Stimulated activated effector memory CD8-positive, alpha-beta T cell treated with anti-CD3 and anti-CD28 coated beads, Interleukin-12 subunit alpha, Interleukin-12 subunit beta, amount 100 ng/mL, for 72 hours (primary cell): ENCODE data around the gene FRYL.
"Not testable (repeated sequence)": the region's sequence is repeated elsewhere in the genome, so short reads cannot be mapped to it uniquely, and the experiment has no call there.

Experiments
- ATAC-seq: fragments of 150-1000 bp; cut with Tn5 transposase; 2 replicates; pipeline ENCODE4 v1.10.0; 2021
- DNase-seq, 2 donors: peaks; one replicate each; pipeline ENCODE4 v3.0.0; 2021 to 2022; ENCODE audit warnings: low spot score in 2 of 2
- H3K27ac Mint-ChIP-seq: one replicate; pipeline ENCODE4 v1.8.0; 2022; ENCODE audit warnings: mild to moderate bottlenecking, mixed read lengths
- H3K36me3 Mint-ChIP-seq: one replicate; pipeline ENCODE4 v1.8.0; 2022; ENCODE audit warnings: mild to moderate bottlenecking, mixed read lengths
- H3K4me1 Mint-ChIP-seq: one replicate; pipeline ENCODE4 v1.8.0; 2022; ENCODE audit warnings: mixed read lengths
- H3K4me3 Mint-ChIP-seq: one replicate; pipeline ENCODE4 v1.8.0; 2022; ENCODE audit warnings: mild to moderate bottlenecking, mixed read lengths
- H3K9me3 Mint-ChIP-seq: one replicate; pipeline ENCODE4 v1.8.0; 2022; ENCODE audit warnings: mixed read lengths

The FRYL gene

GRCh38 chr4:48739560-48740019 is 40.5 kb downstream of the FRYL start:
- ATAC-seq (peak; percentile 91), DNase-seq (no peak)
- H3K4me3 Mint-ChIP-seq = peak overlapping the region; percentile 25
- H3K36me3 Mint-ChIP-seq = no peaks in the 10 kb centered on the region
- H3K4me1 Mint-ChIP-seq = peaks cover 66% of the 10 kb centered on the region
- peak overlapping the region; percentile 58 for H3K27ac Mint-ChIP-seq
- H3K9me3 Mint-ChIP-seq = no peaks in the 10 kb centered on the region

GRCh38 chr4:48738856-48739255 is 41.2 kb downstream of the FRYL start:
- Mint-ChIP-seq H3K4me3 (peak overlapping the region; percentile 25), H3K4me1 (peaks cover 69% of the 10 kb centered on the region), H3K27ac (peak overlapping the region; percentile 43), H3K9me3 (no peaks in the 10 kb centered on the region), H3K36me3 (no peaks in the 10 kb centered on the region)
- ATAC-seq (no peak), DNase-seq (no peak)

- Mint-ChIP-seq H3K4me1 (peaks cover 83% of the 10 kb centered on the region), H3K27ac (peak overlapping the region; percentile 85), H3K4me3 (peak overlapping the region; percentile 48)
- not testable (repeated sequence) for H3K9me3 Mint-ChIP-seq, H3K36me3 Mint-ChIP-seq, DNase-seq
- ATAC-seq = peak; percentile 94
Measured at GRCh38 chr4:48728906-48729496, 51.1 kb downstream of the FRYL start.

- DNase-seq (no peak), ATAC-seq (no peak)
- no peak overlapping the region for H3K4me3 Mint-ChIP-seq
- H3K36me3 Mint-ChIP-seq = peaks cover 5% of the 10 kb centered on the region
- H3K27ac Mint-ChIP-seq = no peak overlapping the region
- H3K4me1 Mint-ChIP-seq = peaks cover 86% of the 10 kb centered on the region
- H3K9me3 Mint-ChIP-seq = no peaks in the 10 kb centered on the region
Measured at GRCh38 chr4:48727666-48728459, 52.2 kb downstream of the FRYL start.

GRCh38 chr4:48725414-48725813 is 54.7 kb downstream of the FRYL start:
- Mint-ChIP-seq H3K27ac (peak overlapping the region; percentile 23), H3K36me3 (peaks cover 5% of the 10 kb centered on the region), H3K4me3 (no peak overlapping the region), H3K4me1 (peaks cover 79% of the 10 kb centered on the region), H3K9me3 (no peaks in the 10 kb centered on the region)
- DNase-seq (no peak), ATAC-seq (no peak)

GRCh38 chr4:48722509-48723446 is 57.3 kb downstream of the FRYL start:
- no peak overlapping the region for H3K27ac Mint-ChIP-seq
- H3K36me3 Mint-ChIP-seq = no peaks in the 10 kb centered on the region
- H3K9me3 Mint-ChIP-seq = no peaks in the 10 kb centered on the region
- H3K4me1 Mint-ChIP-seq = peaks cover 64% of the 10 kb centered on the region
- no peak for DNase-seq
- no peak for ATAC-seq
- no peak overlapping the region for H3K4me3 Mint-ChIP-seq

GRCh38 chr4:48720459-48720858 is 59.6 kb downstream of the FRYL start:
- Mint-ChIP-seq H3K4me1 (peaks cover 42% of the 10 kb centered on the region), H3K27ac (no peak overlapping the region), H3K9me3 (no peaks in the 10 kb centered on the region), H3K36me3 (no peaks in the 10 kb centered on the region), H3K4me3 (no peak overlapping the region)
- no peak for DNase-seq
- ATAC-seq = peak; percentile 76

- DNase-seq = no peak
- ATAC-seq = no peak
- Mint-ChIP-seq H3K4me3 (no peak overlapping the region), H3K36me3 (no peaks in the 10 kb centered on the region), H3K4me1 (peaks cover 33% of the 10 kb centered on the region), H3K9me3 (no peaks in the 10 kb centered on the region), H3K27ac (no peak overlapping the region)
Measured at GRCh38 chr4:48718818-48719465, 61.1 kb downstream of the FRYL start.

- H3K36me3 Mint-ChIP-seq, H3K9me3 Mint-ChIP-seq, ATAC-seq, H3K27ac Mint-ChIP-seq, H3K4me3 Mint-ChIP-seq, DNase-seq: not testable (repeated sequence)
- peaks cover 39% of the 10 kb centered on the region for H3K4me1 Mint-ChIP-seq
Measured at GRCh38 chr4:48716285-48716684, 63.8 kb downstream of the FRYL start.

GRCh38 chr4:48710446-48711209 is 69.5 kb downstream of the FRYL start:
- no peak overlapping the region for H3K4me3 Mint-ChIP-seq
- H3K4me1 Mint-ChIP-seq = peaks cover 35% of the 10 kb centered on the region
- H3K27ac Mint-ChIP-seq = no peak overlapping the region
- no peak for ATAC-seq
- no peak for DNase-seq
- H3K36me3 Mint-ChIP-seq = peaks cover 28% of the 10 kb centered on the region
- no peaks in the 10 kb centered on the region for H3K9me3 Mint-ChIP-seq

- Mint-ChIP-seq H3K4me1 (peaks cover 35% of the 10 kb centered on the region), H3K4me3 (no peak overlapping the region), H3K36me3 (peaks cover 28% of the 10 kb centered on the region), H3K9me3 (no peaks in the 10 kb centered on the region), H3K27ac (no peak overlapping the region)
- ATAC-seq (no peak), DNase-seq (no peak)
Measured at GRCh38 chr4:48709901-48710300, 70.2 kb downstream of the FRYL start.

- H3K36me3 Mint-ChIP-seq = peaks cover 28% of the 10 kb centered on the region
- DNase-seq (no peak), ATAC-seq (no peak)
- H3K4me3 Mint-ChIP-seq = no peak overlapping the region
- H3K4me1 Mint-ChIP-seq = peaks cover 37% of the 10 kb centered on the region
- no peak overlapping the region for H3K27ac Mint-ChIP-seq
- no peaks in the 10 kb centered on the region for H3K9me3 Mint-ChIP-seq
Measured at GRCh38 chr4:48708610-48709009, 71.5 kb downstream of the FRYL start.

- H3K9me3 Mint-ChIP-seq = no peaks in the 10 kb centered on the region
- H3K36me3 Mint-ChIP-seq = peaks cover 28% of the 10 kb centered on the region
- no peak overlapping the region for H3K27ac Mint-ChIP-seq
- no peak for DNase-seq
- ATAC-seq = peak; percentile 97
- peaks cover 34% of the 10 kb centered on the region for H3K4me1 Mint-ChIP-seq
- H3K4me3 Mint-ChIP-seq = no peak overlapping the region
Measured at GRCh38 chr4:48706736-48707135, 73.3 kb downstream of the FRYL start.

- Mint-ChIP-seq H3K27ac (no peak overlapping the region), H3K4me3 (no peak overlapping the region), H3K9me3 (no peaks in the 10 kb centered on the region), H3K4me1 (peaks cover 34% of the 10 kb centered on the region), H3K36me3 (peaks cover 28% of the 10 kb centered on the region)
- no peak for DNase-seq
- peak; percentile 62 for ATAC-seq
Measured at GRCh38 chr4:48705609-48706008, 74.5 kb downstream of the FRYL start.
